PFSK-1 (cell line): Measurements from ENCODE around the gene SRSF4.
A peak's percentile ranks its signal among the peaks of the same experiment; 100 is the strongest.

ENCODE experiments used
- POLR2AphosphoS5 ChIP-seq: IDR thresholded peaks from 2 replicates; pipeline ENCODE4 v1.6.1; 2012; ENCODE audit warnings: low read depth, mild to moderate bottlenecking, control low read depth, low read length, moderate library complexity
- TAF1 ChIP-seq: IDR thresholded peaks from 2 replicates; pipeline ENCODE4 v1.6.1; 2012; ENCODE audit warnings: low read length, control low read depth, borderline replicate concordance; ENCODE audit not compliant: insufficient read depth

- TF ChIP-seq TAF1 = peak; percentile 35; the same call in 1 of the 2 replicates
- peak; percentile 58 for TF ChIP-seq POLR2AphosphoS5
Measured at GRCh38 chr1:29181413-29182225, at the start of gene SRSF4.
